ENCODE data around the gene OR3A2.
"Not testable (repeated sequence)": the region's sequence is repeated elsewhere in the genome, so short reads cannot be mapped to it uniquely, and the experiment has no call there.

OR3A2 gene

GRCh38 chr17:3293548-3293947 lies 92.6 kb downstream of the OR3A2 start:
- not testable (repeated sequence) for DNase-seq (ENCODE audit: low spot score)

- no peak for DNase-seq (ENCODE audit: low spot score)
Measured at GRCh38 chr17:3282901-3283300, 103.2 kb downstream of the OR3A2 start.

GRCh38 chr17:3276126-3276525 lies 110.0 kb downstream of the OR3A2 start:
- DNase-seq (ENCODE audit: low spot score) = no peak

GRCh38 chr17:3271072-3271848 lies 114.8 kb downstream of the OR3A2 start:
- DNase-seq (ENCODE audit: low spot score) = no peak

- DNase-seq (ENCODE audit: low spot score) = no peak
Measured at GRCh38 chr17:3260600-3260999, 125.5 kb downstream of the OR3A2 start.

GRCh38 chr17:3260163-3260562 lies 125.9 kb downstream of the OR3A2 start:
- no peak for DNase-seq (ENCODE audit: low spot score)

GRCh38 chr17:3256575-3256974 lies 129.5 kb downstream of the OR3A2 start:
- no peak for DNase-seq (ENCODE audit: low spot score)

- not testable (repeated sequence) for DNase-seq (ENCODE audit: low spot score)
Measured at GRCh38 chr17:3249013-3249412, 137.1 kb downstream of the OR3A2 start.

- DNase-seq (ENCODE audit: low spot score) = not testable (repeated sequence)
Measured at GRCh38 chr17:3244841-3245240, 141.3 kb downstream of the OR3A2 start.

- DNase-seq (ENCODE audit: low spot score) = not testable (repeated sequence)
Measured at GRCh38 chr17:3241044-3241443, 145.1 kb downstream of the OR3A2 start.

- not testable (repeated sequence) for DNase-seq (ENCODE audit: low spot score)
Measured at GRCh38 chr17:3238685-3239084, 147.4 kb downstream of the OR3A2 start.

GRCh38 chr17:3232300-3232699 lies 153.8 kb downstream of the OR3A2 start:
- DNase-seq (ENCODE audit: low spot score) = not testable (repeated sequence)

Measured in activated CD4-positive, alpha-beta T cell treated with anti-CD3 and anti-CD28 coated beads, Interleukin-2, Interleukin-4, amounts not matched to agents 100 ng/mL and 50 ng/mL, durations not matched to agents 16 hours and 8 hours (primary cell).